WTC11 (cell line): ENCODE results near the gene SNRPA1.

ENCODE experiments used
- ATF2 ChIP-seq: sonication (generic); formaldehyde crosslinking; IDR thresholded peaks from 2 replicates; pipeline ENCODE4 v1.8.1; 2022; ENCODE audit warnings: low read depth, missing genetic modification reagents, borderline replicate concordance
- ATF3 ChIP-seq: sonication (generic); formaldehyde crosslinking; conservative IDR thresholded peaks from 2 replicates; pipeline ENCODE4 v1.8.1; 2022; ENCODE audit warnings: mild to moderate bottlenecking, missing genetic modification reagents
- CTCF ChIP-seq: fragments of 200-600 bp; IDR thresholded peaks from 2 replicates; pipeline ENCODE4 v1.8.0; 2022; ENCODE audit warnings: antibody characterized with exemption
- TF ChIP-seq, protein P1 (sequence below): fragments of 250-450 bp; sonication (Bioruptor Pico); IDR thresholded peaks from 2 replicates; pipeline ENCODE4 v2.1.2; 2022; ENCODE audit warnings: mild to moderate bottlenecking, moderate library complexity

DNA sequence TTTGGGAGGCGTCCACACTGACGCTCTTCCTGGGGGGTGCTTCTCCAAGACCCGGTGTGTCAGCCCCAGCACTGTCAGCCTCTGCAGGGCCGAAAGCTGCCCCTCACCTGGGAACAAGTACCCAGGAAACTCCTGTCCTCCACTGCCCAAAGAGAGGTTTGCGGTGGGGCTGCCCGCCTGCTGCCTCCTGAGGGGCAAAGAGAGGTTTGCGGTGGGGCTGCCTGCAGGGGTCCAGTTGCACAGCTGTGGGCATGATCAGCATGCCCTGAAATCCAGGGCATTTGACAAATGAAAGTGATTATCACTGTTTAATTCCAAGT lies 15.1 kb upstream of the SNRPA1 start:
- no peak for TF ChIP-seq CTCF
- no peak for TF ChIP-seq ATF3 (CRISPR knock-in tag)
- no peak for TF ChIP-seq ATF2 (CRISPR knock-in tag)
- TF ChIP-seq, protein P1, sequence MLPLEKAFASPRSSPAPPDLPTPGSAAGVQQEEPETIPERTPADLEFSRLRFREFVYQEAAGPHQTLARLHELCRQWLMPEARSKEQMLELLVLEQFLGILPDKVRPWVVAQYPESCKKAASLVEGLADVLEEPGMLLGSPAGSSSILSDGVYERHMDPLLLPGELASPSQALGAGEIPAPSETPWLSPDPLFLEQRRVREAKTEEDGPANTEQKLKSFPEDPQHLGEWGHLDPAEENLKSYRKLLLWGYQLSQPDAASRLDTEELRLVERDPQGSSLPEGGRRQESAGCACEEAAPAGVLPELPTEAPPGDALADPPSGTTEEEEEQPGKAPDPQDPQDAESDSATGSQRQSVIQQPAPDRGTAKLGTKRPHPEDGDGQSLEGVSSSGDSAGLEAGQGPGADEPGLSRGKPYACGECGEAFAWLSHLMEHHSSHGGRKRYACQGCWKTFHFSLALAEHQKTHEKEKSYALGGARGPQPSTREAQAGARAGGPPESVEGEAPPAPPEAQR (CRISPR knock-in tag) = no peak
